Suprapubic skin (tissue), 4 donors: Measurements from ENCODE around the gene NR1H4. TPM values are rescaled to one million over a fixed set of nuclear protein-coding genes. Genes with fewer than 3 reads are reported as not detected.

Experiments used
- DNase-seq, 2 donors: peaks; one replicate each; pipeline ENCODE4 v3.0.0-alpha.2; 2019; ENCODE audit warnings: low spot score in 2 of 2
- H3K27ac ChIP-seq: fragments of 200-600 bp; sonication (generic); one replicate; pipeline ENCODE4 v1.5.1; 2019
- H3K27me3 ChIP-seq: fragments of 200-600 bp; sonication (generic); one replicate; pipeline ENCODE4 v1.5.1; 2019
- H3K36me3 ChIP-seq: fragments of 200-600 bp; sonication (generic); one replicate; pipeline ENCODE4 v1.5.1; 2019
- H3K4me1 ChIP-seq: fragments of 200-600 bp; sonication (generic); one replicate; pipeline ENCODE4 v1.5.1; 2019
- H3K4me3 ChIP-seq: fragments of 200-600 bp; sonication (generic); one replicate; pipeline ENCODE4 v1.5.1; 2019; ENCODE audit warnings: mild to moderate bottlenecking
- H3K9me3 ChIP-seq: fragments of 200-600 bp; sonication (generic); one replicate; pipeline ENCODE4 v1.5.1; 2019
- EP300 ChIP-seq: sonication (generic); formaldehyde crosslinking; IDR thresholded peaks from one replicate; pipeline ENCODE4 v1.6.1; 2017; ENCODE audit warnings: antibody characterized with exemption
- POLR2A ChIP-seq, 2 donors: fragments of 450-650 bp; IDR thresholded peaks; one replicate each; pipeline ENCODE4 v1.6.1; 2017; ENCODE audit warnings: antibody characterized with exemption in 2 of 2, mild to moderate bottlenecking in 2 of 2, moderate library complexity in 2 of 2
- POLR2AphosphoS5 ChIP-seq, 3 donors: sonication (generic); formaldehyde crosslinking; IDR thresholded peaks; one replicate each; pipeline ENCODE4 v1.6.1; 2017; ENCODE audit warnings: antibody characterized with exemption in 3 of 3
- WGBS: methylation state at CpG from one replicate; pipeline ENCODE4 v1.1.5; 2018; 5-methylcytosine and 5-hydroxymethylcytosine counted together
- total RNA-seq, 4 donors: library from RNA; depleted of rRNA; stranded (reverse); fragments of >200 nt; gene quantifications; one replicate each; pipeline ENCODE4 v1.1.0, GENCODE V29; 2016
- TF ChIP-seq, protein P1 (sequence below), 2 donors: fragments of 200-600 bp in 1 of 2; fragments of 450-650 bp in 1 of 2; sonication (generic) in 1 of 2; IDR thresholded peaks; one replicate each; pipeline ENCODE4 v1.5.1; 2016 to 2019; ENCODE audit warnings: antibody characterized with exemption in 2 of 2, mild to moderate bottlenecking in 1 of 2, moderate library complexity in 1 of 2

Gene NR1H4
- total RNA-seq, 4 donors from 2014 or later = not detected

- H3K36me3 ChIP-seq = no peaks in the 10 kb centered on the region
- DNase-seq = no peak
- no peak overlapping the region for H3K4me3 ChIP-seq
- no peak overlapping the region for H3K27ac ChIP-seq
- no peaks in the 10 kb centered on the region for H3K27me3 ChIP-seq
- TF ChIP-seq POLR2A (IDR thresholded peaks at IDR 0.05) (no peak), POLR2AphosphoS5 (IDR thresholded peaks at IDR 0.05) (no peak), EP300 (no peak)
- TF ChIP-seq, protein P1, sequence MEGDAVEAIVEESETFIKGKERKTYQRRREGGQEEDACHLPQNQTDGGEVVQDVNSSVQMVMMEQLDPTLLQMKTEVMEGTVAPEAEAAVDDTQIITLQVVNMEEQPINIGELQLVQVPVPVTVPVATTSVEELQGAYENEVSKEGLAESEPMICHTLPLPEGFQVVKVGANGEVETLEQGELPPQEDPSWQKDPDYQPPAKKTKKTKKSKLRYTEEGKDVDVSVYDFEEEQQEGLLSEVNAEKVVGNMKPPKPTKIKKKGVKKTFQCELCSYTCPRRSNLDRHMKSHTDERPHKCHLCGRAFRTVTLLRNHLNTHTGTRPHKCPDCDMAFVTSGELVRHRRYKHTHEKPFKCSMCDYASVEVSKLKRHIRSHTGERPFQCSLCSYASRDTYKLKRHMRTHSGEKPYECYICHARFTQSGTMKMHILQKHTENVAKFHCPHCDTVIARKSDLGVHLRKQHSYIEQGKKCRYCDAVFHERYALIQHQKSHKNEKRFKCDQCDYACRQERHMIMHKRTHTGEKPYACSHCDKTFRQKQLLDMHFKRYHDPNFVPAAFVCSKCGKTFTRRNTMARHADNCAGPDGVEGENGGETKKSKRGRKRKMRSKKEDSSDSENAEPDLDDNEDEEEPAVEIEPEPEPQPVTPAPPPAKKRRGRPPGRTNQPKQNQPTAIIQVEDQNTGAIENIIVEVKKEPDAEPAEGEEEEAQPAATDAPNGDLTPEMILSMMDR (IDR thresholded peaks at IDR 0.05) = no peak
- no peaks in the 10 kb centered on the region for H3K4me1 ChIP-seq
- 5% methylated on average over 3 of the region's 3 CpGs for WGBS
- no peaks in the 10 kb centered on the region for H3K9me3 ChIP-seq
Measured at GRCh38 chr12:100447381-100447780, 26.3 kb upstream of the NR1H4 start.

- TF ChIP-seq EP300 (no peak), POLR2AphosphoS5 (IDR thresholded peaks at IDR 0.05) (no peak)
- DNase-seq = no peak
- no peak overlapping the region for H3K4me3 ChIP-seq
- H3K36me3 ChIP-seq = no peaks in the 10 kb centered on the region
- no peak overlapping the region for H3K27ac ChIP-seq
- H3K4me1 ChIP-seq = no peaks in the 10 kb centered on the region
- H3K27me3 ChIP-seq = no peaks in the 10 kb centered on the region
- WGBS = 25% methylated on average over 1 of the region's 1 CpG
- H3K9me3 ChIP-seq = no peaks in the 10 kb centered on the region
Measured at GRCh38 chr12:100448656-100449055, 25.0 kb upstream of the NR1H4 start.

DNA sequence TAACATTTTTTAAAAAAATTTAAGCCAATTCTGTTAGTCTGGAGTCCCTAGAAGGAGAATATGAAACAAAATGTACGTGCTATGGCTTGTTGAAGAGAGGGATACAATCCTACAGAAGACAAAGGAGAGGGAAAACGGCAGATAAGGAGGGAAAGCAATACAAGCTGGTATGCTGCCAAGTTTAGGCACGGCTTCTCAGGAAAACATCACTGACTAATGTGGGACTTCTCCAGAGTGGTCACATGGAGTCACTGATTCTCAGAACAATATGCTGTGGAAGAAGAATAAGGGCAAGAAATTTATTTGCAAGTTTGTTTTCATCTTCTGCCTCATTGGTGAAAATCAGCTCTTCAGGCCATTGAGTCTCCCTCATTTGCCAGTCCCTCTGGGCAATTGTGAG, 22.9 kb upstream of the NR1H4 start:
- 34% methylated on average over 3 of the region's 3 CpGs for WGBS

DNA sequence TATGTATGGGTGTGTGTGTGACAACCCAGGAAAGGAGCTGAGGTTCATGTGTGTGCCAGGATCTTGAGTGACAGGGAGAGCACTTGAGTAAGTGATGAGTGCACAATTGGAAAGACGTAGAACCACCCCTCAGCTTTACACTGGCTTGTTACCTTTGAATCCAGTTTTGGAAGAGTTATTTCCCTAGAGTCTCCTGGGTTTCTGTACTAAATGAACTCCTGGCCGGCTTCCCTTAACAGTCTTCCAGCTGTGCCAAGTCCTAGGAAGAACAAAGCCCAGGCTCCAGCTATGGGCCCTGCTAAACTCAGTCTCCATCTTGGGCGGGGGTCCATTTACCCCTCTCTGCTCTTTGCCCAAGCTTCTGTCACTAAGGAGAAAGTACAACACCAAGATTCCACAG, 19.7 kb upstream of the NR1H4 start:
- H3K36me3 ChIP-seq = no peaks in the 10 kb centered on the region
- 69% methylated on average over 3 of the region's 3 CpGs for WGBS
- no peak for DNase-seq
- no peak overlapping the region for H3K27ac ChIP-seq
- H3K9me3 ChIP-seq = no peaks in the 10 kb centered on the region
- H3K27me3 ChIP-seq = no peaks in the 10 kb centered on the region
- TF ChIP-seq POLR2A (IDR thresholded peaks at IDR 0.05) (no peak), POLR2AphosphoS5 (IDR thresholded peaks at IDR 0.05) (no peak)
- H3K4me3 ChIP-seq = no peak overlapping the region
- no peaks in the 10 kb centered on the region for H3K4me1 ChIP-seq

More for the DNA sequence above, 22.9 kb upstream of the NR1H4 start:
- Histone ChIP-seq H3K36me3 (no peaks in the 10 kb centered on the region), H3K27ac (no peak overlapping the region), H3K4me3 (no peak overlapping the region), H3K4me1 (no peaks in the 10 kb centered on the region), H3K27me3 (no peaks in the 10 kb centered on the region), H3K9me3 (no peaks in the 10 kb centered on the region)
- no peak for DNase-seq
- TF ChIP-seq, protein P1 (IDR thresholded peaks at IDR 0.05) = no peak
- no peak for TF ChIP-seq POLR2AphosphoS5 (IDR thresholded peaks at IDR 0.05)
- TF ChIP-seq POLR2A (IDR thresholded peaks at IDR 0.05) = no peak

GRCh38 chr12:100455896-100456295, 17.8 kb upstream of the NR1H4 start:
- no peaks in the 10 kb centered on the region for H3K27me3 ChIP-seq
- 80% methylated on average over 3 of the region's 3 CpGs for WGBS

DNA sequence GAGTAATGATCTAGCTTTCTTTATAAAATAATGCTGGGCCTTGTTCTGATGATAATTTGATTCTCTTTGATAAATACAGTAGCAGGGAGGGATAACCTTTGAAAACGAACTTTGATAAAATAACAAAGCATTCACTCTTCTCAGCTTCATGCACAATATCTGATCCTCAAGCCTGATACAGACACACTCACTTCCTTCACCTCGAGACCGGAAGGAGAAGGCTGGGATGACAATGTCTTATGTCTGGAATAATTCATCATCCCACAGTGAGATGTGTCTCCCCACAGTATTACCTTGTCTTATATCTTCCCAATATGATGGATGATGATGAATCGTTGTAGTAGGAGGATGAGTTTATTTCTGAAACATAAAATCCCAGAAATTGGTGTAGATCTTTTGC, 15.5 kb upstream of the NR1H4 start:
- Histone ChIP-seq H3K36me3 (no peaks in the 10 kb centered on the region), H3K27ac (no peak overlapping the region), H3K4me3 (no peak overlapping the region), H3K4me1 (no peaks in the 10 kb centered on the region), H3K27me3 (no peaks in the 10 kb centered on the region), H3K9me3 (no peaks in the 10 kb centered on the region)
- 76% methylated on average over 4 of the region's 4 CpGs for WGBS
- DNase-seq = no peak
- TF ChIP-seq, protein P1 (IDR thresholded peaks at IDR 0.05) = no peak
- TF ChIP-seq POLR2A (IDR thresholded peaks at IDR 0.05) (no peak), EP300 (no peak), POLR2AphosphoS5 (IDR thresholded peaks at IDR 0.05) (no peak)

More at GRCh38 chr12:100455896-100456295, 17.8 kb upstream of the NR1H4 start:
- Histone ChIP-seq H3K4me3 (no peak overlapping the region), H3K27ac (no peak overlapping the region), H3K36me3 (no peaks in the 10 kb centered on the region), H3K9me3 (no peaks in the 10 kb centered on the region), H3K4me1 (no peaks in the 10 kb centered on the region)
- DNase-seq = no peak
- TF ChIP-seq POLR2A (IDR thresholded peaks at IDR 0.05) (no peak), EP300 (no peak), POLR2AphosphoS5 (IDR thresholded peaks at IDR 0.05) (no peak)
- TF ChIP-seq, protein P1 (IDR thresholded peaks at IDR 0.05) = no peak
